GM18508 (cell line): ENCODE measurements around the gene SIT1.
"Not testable (repeated sequence)": the region's sequence is repeated elsewhere in the genome, so short reads cannot be mapped to it uniquely, and the experiment has no call there.

Experiments
- ATAC-seq: cut with Tn5 transposase; IDR thresholded peaks from one replicate; pipeline ENCODE4 v1.9.1; 2021; ENCODE audit warnings: moderate number of reproducible peaks; ENCODE audit not compliant: insufficient read depth, unreplicated experiment

SIT1 gene

GRCh38 chr9:35640431-35640830, 10.3 kb downstream of the SIT1 start:
- ATAC-seq = not testable (repeated sequence)

- no peak for ATAC-seq
Measured at GRCh38 chr9:35639631-35640030, 11.1 kb downstream of the SIT1 start.

GRCh38 chr9:35639225-35639624, 11.5 kb downstream of the SIT1 start:
- not testable (repeated sequence) for ATAC-seq

- ATAC-seq = not testable (repeated sequence)
Measured at GRCh38 chr9:35638751-35639150, 12.0 kb downstream of the SIT1 start.

- not testable (repeated sequence) for ATAC-seq
Measured at GRCh38 chr9:35637427-35637955, 13.2 kb downstream of the SIT1 start.

- ATAC-seq = not testable (repeated sequence)
Measured at GRCh38 chr9:35636877-35637246, 13.9 kb downstream of the SIT1 start.

- no peak for ATAC-seq
Measured at GRCh38 chr9:35636135-35636876, 14.4 kb downstream of the SIT1 start.

- ATAC-seq = no peak
Measured at GRCh38 chr9:35635730-35636129, 15.0 kb downstream of the SIT1 start.

- ATAC-seq = no peak
Measured at GRCh38 chr9:35629597-35629996, 21.1 kb downstream of the SIT1 start.

GRCh38 chr9:35628389-35628991, 22.2 kb downstream of the SIT1 start:
- ATAC-seq = no peak

GRCh38 chr9:35627575-35627974, 23.2 kb downstream of the SIT1 start:
- no peak for ATAC-seq

- no peak for ATAC-seq
Measured at GRCh38 chr9:35619800-35620158, 31.0 kb downstream of the SIT1 start.

- no peak for ATAC-seq
Measured at GRCh38 chr9:35618854-35619799, 31.6 kb downstream of the SIT1 start.

GRCh38 chr9:35618325-35618727, 32.4 kb downstream of the SIT1 start, which contains the start of gene CD72:
TSS of gene CD72 (minus strand) at chr9:35618413. CDS start at chr9:35618303, 110 bp downstream.
- no peak for ATAC-seq

GRCh38 chr9:35617548-35617947, 33.2 kb downstream of the SIT1 start:
- ATAC-seq = no peak

GRCh38 chr9:35616681-35617459, 33.9 kb downstream of the SIT1 start:
- no peak for ATAC-seq

- ATAC-seq = no peak
Measured at GRCh38 chr9:35615981-35616680, 34.6 kb downstream of the SIT1 start.

GRCh38 chr9:35612843-35613242, 37.9 kb downstream of the SIT1 start:
- ATAC-seq = no peak

- not testable (repeated sequence) for ATAC-seq
Measured at GRCh38 chr9:35612066-35612465, 38.7 kb downstream of the SIT1 start.
